ENCODE results near the gene SACM1L.

The SACM1L gene

DNA sequence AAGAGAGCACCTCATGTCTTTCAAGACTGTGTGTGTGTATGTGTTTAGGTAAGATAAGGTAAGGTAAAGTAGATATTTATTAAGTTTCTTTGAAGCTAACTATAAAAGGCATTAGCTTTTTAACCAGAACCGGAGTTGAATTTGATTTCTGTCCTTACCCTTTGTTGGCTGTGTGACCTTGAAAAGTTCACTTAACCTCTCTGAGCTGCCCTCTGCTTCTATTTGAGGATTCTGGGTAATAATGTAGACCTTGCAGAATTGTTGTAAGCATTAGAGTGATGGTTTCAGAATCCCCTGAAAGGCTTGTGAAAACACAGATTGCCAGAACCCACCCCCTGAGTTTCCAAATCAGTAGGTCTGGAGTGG is 21.6 kb upstream of the SACM1L start:
- WGBS, 2 experiments, result 86 to 100% methylated on average over 1 of the region's 1 CpG
- Histone ChIP-seq H3K4me3 (ENCODE audit: insufficient read depth, low read depth, low read length) (no peak overlapping the region), H3K9me3 (ENCODE audit: control insufficient read depth, low read length) (no peaks in the 10 kb centered on the region), H3K27ac (ENCODE audit: insufficient read depth, low read depth, low read length, poor library complexity, severe bottlenecking) (no peak overlapping the region), H3K36me3 (ENCODE audit: control insufficient read depth, insufficient read depth, low read length) (no peaks in the 10 kb centered on the region), H3K27me3 (ENCODE audit: control insufficient read depth, insufficient read depth, low read length, poor library complexity, severe bottlenecking) (no peaks in the 10 kb centered on the region), H3K4me1 (ENCODE audit: control insufficient read depth, insufficient read depth, low read length) (no peaks in the 10 kb centered on the region)

DNA sequence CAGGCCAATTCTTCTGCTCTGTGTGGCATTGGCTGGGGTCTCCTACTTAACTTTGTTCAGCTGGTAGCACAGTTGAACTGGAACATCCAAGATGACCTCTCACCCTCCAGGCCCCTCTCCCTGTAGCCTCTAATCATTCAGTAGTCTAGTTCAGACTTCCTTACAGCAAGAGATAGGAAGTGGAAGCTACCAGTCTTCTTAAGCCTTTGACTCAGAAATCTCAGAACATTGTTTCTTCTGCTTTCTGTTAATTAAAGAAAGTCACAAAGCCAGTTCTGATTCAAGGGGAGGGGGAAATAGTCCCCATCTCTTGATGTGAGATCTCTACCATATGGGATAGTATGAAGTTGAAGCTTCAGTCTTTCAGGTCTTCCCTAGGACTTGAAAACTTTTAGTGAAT is 18.8 kb upstream of the SACM1L start:
- H3K9me3 ChIP-seq (ENCODE audit: control insufficient read depth, low read length), result no peaks in the 10 kb centered on the region
- H3K27me3 ChIP-seq (ENCODE audit: control insufficient read depth, insufficient read depth, low read length, poor library complexity, severe bottlenecking), result no peaks in the 10 kb centered on the region
- H3K27ac ChIP-seq (ENCODE audit: insufficient read depth, low read depth, low read length, poor library complexity, severe bottlenecking), result no peak overlapping the region
- no peak overlapping the region for H3K4me3 ChIP-seq (ENCODE audit: insufficient read depth, low read depth, low read length)
- no peaks in the 10 kb centered on the region for H3K4me1 ChIP-seq (ENCODE audit: control insufficient read depth, insufficient read depth, low read length)
- H3K36me3 ChIP-seq (ENCODE audit: control insufficient read depth, insufficient read depth, low read length), result peaks cover 5% of the 10 kb centered on the region

DNA sequence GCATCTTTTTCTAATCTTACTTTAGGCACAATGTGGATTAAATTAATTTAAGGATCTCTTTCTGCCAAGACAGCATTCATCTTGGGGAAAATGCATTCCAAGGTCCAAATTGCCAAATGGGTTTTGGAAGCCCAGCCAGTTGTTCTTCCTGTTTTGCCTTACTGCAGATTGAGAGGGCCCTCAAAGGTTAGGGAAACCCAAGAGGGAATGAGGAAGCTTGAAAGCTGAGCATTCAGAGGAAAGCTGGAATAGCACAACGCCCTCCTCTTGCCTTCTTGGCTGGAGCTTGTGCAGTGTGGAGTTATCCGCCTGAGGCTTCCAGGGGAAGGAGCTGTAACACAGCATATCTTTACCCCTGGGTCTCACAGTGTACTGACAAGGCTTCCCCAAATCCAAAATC is 18.2 kb upstream of the SACM1L start:
- H3K9me3 ChIP-seq (ENCODE audit: control insufficient read depth, low read length), result no peaks in the 10 kb centered on the region
- H3K4me3 ChIP-seq (ENCODE audit: insufficient read depth, low read depth, low read length), result no peak overlapping the region
- 91 to 96% methylated on average over 2 of the region's 2 CpGs for WGBS, 2 experiments
- H3K36me3 ChIP-seq (ENCODE audit: control insufficient read depth, insufficient read depth, low read length), result peaks cover 5% of the 10 kb centered on the region
- H3K27ac ChIP-seq (ENCODE audit: insufficient read depth, low read depth, low read length, poor library complexity, severe bottlenecking), result no peak overlapping the region
- H3K27me3 ChIP-seq (ENCODE audit: control insufficient read depth, insufficient read depth, low read length, poor library complexity, severe bottlenecking), result no peaks in the 10 kb centered on the region
- H3K4me1 ChIP-seq (ENCODE audit: control insufficient read depth, insufficient read depth, low read length), result no peaks in the 10 kb centered on the region

DNA sequence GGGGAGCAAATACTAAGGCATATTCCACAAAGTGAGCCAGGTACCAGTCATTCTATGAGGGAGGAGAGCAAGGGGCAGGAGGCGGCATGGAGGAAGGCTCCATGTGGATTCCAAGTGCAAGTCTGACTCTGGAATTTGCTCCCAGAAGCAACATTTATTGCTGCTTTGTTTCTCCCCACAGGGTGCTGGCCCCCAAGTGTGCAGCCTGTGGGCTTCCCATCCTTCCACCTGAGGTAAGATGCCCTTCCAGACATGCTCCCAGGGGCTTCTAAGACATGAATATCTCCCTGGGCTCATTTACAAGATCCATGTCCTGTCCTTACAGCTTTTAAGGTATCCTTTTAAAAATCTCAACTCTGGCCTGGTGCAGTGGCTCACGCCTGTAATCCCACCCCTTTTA is 15.9 kb upstream of the SACM1L start:
- Histone ChIP-seq H3K4me3 (ENCODE audit: insufficient read depth, low read depth, low read length) (no peak overlapping the region), H3K4me1 (ENCODE audit: control insufficient read depth, insufficient read depth, low read length) (no peaks in the 10 kb centered on the region), H3K27ac (ENCODE audit: insufficient read depth, low read depth, low read length, poor library complexity, severe bottlenecking) (no peak overlapping the region), H3K9me3 (ENCODE audit: control insufficient read depth, low read length) (no peaks in the 10 kb centered on the region), H3K36me3 (ENCODE audit: control insufficient read depth, insufficient read depth, low read length) (peaks cover 5% of the 10 kb centered on the region), H3K27me3 (ENCODE audit: control insufficient read depth, insufficient read depth, low read length, poor library complexity, severe bottlenecking) (no peaks in the 10 kb centered on the region)
- 91 to 93% methylated on average over 2 of the region's 2 CpGs for WGBS, 2 experiments

DNA sequence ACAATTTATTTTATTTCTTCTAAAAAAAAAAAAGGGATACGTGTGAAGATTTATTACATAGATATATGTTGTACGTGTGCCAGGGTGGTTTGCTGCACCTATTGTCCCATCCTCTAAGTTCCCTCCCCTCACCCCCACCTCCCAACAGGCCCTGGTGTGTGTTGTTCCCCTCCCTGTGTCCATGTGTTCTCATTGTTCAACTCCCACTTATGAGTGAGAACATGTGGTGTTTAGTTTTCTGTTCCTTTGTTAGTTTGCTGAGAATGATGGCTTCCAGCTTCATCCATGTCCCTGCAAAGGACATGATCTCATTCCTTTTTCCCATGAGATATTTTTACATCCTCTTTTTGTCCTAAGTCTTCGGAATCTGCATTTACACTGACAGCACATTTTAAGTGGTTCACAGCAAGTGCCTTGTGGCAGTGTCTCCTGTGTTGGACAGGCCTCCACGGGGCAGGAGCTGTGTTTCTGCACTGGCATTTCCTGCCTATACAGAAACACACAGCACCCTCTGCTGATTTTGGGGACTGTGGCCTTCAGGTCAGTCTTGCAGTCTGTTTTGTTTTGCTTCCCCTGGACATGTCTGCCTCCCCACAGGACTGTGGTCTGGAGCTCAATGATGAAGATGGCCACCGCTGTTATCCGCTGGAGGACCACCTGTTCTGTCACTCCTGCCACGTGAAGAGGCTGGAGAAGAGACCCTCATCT is 12.7 kb upstream of the SACM1L start:
- H3K4me3 ChIP-seq (ENCODE audit: insufficient read depth, low read depth, low read length), result no peak overlapping the region
- no peaks in the 10 kb centered on the region for H3K4me1 ChIP-seq (ENCODE audit: control insufficient read depth, insufficient read depth, low read length)
- WGBS, 2 experiments, result 89% methylated on average over 5 to 6 of the region's 7 CpGs
- H3K9me3 ChIP-seq (ENCODE audit: control insufficient read depth, low read length), result no peaks in the 10 kb centered on the region
- peak overlapping the region; percentile 13 for H3K27ac ChIP-seq (ENCODE audit: insufficient read depth, low read depth, low read length, poor library complexity, severe bottlenecking)
- H3K36me3 ChIP-seq (ENCODE audit: control insufficient read depth, insufficient read depth, low read length), result peaks cover 5% of the 10 kb centered on the region
- no peaks in the 10 kb centered on the region for H3K27me3 ChIP-seq (ENCODE audit: control insufficient read depth, insufficient read depth, low read length, poor library complexity, severe bottlenecking)

DNA sequence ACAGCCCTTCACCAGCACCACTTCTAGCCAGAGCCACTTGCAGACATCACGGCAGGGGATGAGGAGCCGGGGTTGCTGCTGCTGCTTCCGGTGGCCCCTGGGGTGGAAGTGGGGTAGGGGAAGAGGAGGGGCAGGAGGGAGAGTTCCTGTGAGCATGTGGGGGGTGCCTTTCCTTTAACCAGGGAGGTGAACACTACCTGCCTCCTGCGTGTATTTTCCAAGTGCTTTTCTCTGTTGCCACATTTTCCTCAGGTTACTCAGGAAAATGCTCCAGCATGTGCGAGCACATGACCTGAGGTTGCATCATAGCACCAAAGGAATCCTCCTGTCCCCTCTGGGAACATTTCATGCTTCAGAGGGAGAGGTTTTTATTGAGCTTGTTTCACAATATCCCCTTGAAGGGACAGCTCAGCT is 12.2 kb upstream of the SACM1L start:
- peaks cover 5% of the 10 kb centered on the region for H3K36me3 ChIP-seq (ENCODE audit: control insufficient read depth, insufficient read depth, low read length)
- no peak overlapping the region for H3K4me3 ChIP-seq (ENCODE audit: insufficient read depth, low read depth, low read length)
- 80 to 82% methylated on average over 5 of the region's 5 CpGs for WGBS, 2 experiments
- H3K27me3 ChIP-seq (ENCODE audit: control insufficient read depth, insufficient read depth, low read length, poor library complexity, severe bottlenecking), result no peaks in the 10 kb centered on the region
- H3K4me1 ChIP-seq (ENCODE audit: control insufficient read depth, insufficient read depth, low read length), result no peaks in the 10 kb centered on the region
- H3K9me3 ChIP-seq (ENCODE audit: control insufficient read depth, low read length), result no peaks in the 10 kb centered on the region
- no peak overlapping the region for H3K27ac ChIP-seq (ENCODE audit: insufficient read depth, low read depth, low read length, poor library complexity, severe bottlenecking)

DNA sequence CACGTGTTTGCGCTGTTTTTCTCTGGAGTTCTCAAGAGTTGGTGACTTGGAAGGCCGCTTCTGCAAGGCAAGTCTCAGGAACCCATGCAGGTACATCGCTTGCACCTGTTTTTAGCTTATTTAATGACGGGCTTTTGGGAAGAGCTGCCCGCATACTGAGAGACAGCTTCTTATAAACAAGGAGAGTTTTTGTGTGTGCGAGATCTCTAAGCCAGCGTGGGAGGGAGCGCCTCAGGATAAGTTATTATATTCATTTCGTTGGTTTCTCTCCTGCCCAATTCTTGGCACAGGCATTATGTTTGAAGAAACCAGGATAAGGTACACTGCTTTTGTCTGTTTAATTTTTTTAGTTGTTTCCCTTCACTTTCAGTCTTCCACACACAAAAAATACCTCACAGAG is 11.4 kb upstream of the SACM1L start:
- peaks cover 5% of the 10 kb centered on the region for H3K36me3 ChIP-seq (ENCODE audit: control insufficient read depth, insufficient read depth, low read length)
- H3K27ac ChIP-seq (ENCODE audit: insufficient read depth, low read depth, low read length, poor library complexity, severe bottlenecking), result no peak overlapping the region
- WGBS, 2 experiments, result 96% methylated on average over 10 of the region's 10 CpGs
- no peaks in the 10 kb centered on the region for H3K27me3 ChIP-seq (ENCODE audit: control insufficient read depth, insufficient read depth, low read length, poor library complexity, severe bottlenecking)
- no peak overlapping the region for H3K4me3 ChIP-seq (ENCODE audit: insufficient read depth, low read depth, low read length)
- no peaks in the 10 kb centered on the region for H3K9me3 ChIP-seq (ENCODE audit: control insufficient read depth, low read length)
- H3K4me1 ChIP-seq (ENCODE audit: control insufficient read depth, insufficient read depth, low read length), result no peaks in the 10 kb centered on the region

DNA sequence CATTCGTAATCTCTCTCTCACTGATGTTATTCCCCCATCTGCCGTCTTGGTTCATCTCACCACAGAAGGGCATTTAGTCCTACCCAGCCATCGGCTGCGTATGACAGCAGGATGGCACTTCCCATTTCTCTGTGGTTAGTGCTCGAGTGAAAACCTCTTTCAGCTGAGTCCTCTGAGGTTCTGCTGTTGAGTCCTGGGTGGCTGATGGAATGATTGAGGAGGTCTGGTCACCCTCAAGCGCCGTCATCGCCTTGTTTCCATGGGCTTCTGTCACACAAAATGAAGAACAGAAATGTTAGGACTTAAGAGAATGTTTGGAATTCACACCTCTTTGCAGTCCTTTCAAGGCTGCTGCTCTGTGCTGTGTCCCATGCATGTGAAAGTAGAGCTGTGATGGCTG is 9.4 kb upstream of the SACM1L start:
- H3K27me3 ChIP-seq (ENCODE audit: control insufficient read depth, insufficient read depth, low read length, poor library complexity, severe bottlenecking), result no peaks in the 10 kb centered on the region
- H3K36me3 ChIP-seq (ENCODE audit: control insufficient read depth, insufficient read depth, low read length), result no peaks in the 10 kb centered on the region
- no peaks in the 10 kb centered on the region for H3K9me3 ChIP-seq (ENCODE audit: control insufficient read depth, low read length)
- H3K4me3 ChIP-seq (ENCODE audit: insufficient read depth, low read depth, low read length), result no peak overlapping the region
- no peak overlapping the region for H3K27ac ChIP-seq (ENCODE audit: insufficient read depth, low read depth, low read length, poor library complexity, severe bottlenecking)
- no peaks in the 10 kb centered on the region for H3K4me1 ChIP-seq (ENCODE audit: control insufficient read depth, insufficient read depth, low read length)
- WGBS, 2 experiments, result 87 to 92% methylated on average over 8 of the region's 8 CpGs

DNA sequence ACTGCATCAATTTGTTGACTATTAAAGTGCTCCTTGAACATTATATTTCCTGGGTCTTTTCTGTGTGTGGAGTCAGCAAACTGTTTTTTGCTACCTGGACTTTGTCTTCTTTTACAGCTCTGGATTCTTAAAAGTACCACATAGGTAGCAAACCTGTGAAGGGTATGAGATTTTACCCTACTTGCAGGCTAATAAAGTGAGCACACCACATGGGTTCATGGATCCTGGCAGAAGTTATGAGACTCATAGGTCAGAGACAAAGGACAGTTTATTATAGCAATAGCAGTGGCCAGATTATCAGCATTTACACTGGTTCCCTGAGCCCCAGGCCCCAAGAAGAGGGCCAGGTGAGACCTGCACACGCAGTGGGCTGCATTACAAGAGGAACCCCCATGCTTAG is 8.0 kb upstream of the SACM1L start:
- WGBS, 2 experiments, result 94 to 97% methylated on average over 1 of the region's 1 CpG
- Histone ChIP-seq H3K9me3 (ENCODE audit: control insufficient read depth, low read length) (no peaks in the 10 kb centered on the region), H3K4me1 (ENCODE audit: control insufficient read depth, insufficient read depth, low read length) (no peaks in the 10 kb centered on the region), H3K27me3 (ENCODE audit: control insufficient read depth, insufficient read depth, low read length, poor library complexity, severe bottlenecking) (no peaks in the 10 kb centered on the region), H3K36me3 (ENCODE audit: control insufficient read depth, insufficient read depth, low read length) (no peaks in the 10 kb centered on the region), H3K4me3 (ENCODE audit: insufficient read depth, low read depth, low read length) (no peak overlapping the region), H3K27ac (ENCODE audit: insufficient read depth, low read depth, low read length, poor library complexity, severe bottlenecking) (no peak overlapping the region)

DNA sequence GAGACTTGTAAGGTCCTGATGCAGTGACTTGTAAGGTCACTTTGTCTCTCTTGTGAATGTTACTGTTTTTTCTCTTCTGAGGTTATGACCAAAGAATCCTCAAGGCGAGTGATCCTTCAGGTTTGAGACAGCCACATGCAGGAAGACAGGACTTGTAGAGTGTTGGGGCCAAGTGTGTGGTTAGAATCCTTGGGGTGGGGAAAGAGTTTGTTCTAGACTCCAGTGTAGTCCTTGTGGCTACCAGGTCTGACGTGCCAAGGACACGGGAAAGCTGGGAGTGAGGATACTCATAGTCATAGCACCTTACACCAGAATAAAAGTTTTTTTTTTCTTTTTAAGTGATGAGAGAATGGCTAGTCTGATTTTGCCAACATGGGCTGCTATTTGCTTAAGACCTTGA is 7.3 kb upstream of the SACM1L start:
- Histone ChIP-seq H3K9me3 (ENCODE audit: control insufficient read depth, low read length) (no peaks in the 10 kb centered on the region), H3K27me3 (ENCODE audit: control insufficient read depth, insufficient read depth, low read length, poor library complexity, severe bottlenecking) (no peaks in the 10 kb centered on the region), H3K4me1 (ENCODE audit: control insufficient read depth, insufficient read depth, low read length) (no peaks in the 10 kb centered on the region), H3K27ac (ENCODE audit: insufficient read depth, low read depth, low read length, poor library complexity, severe bottlenecking) (no peak overlapping the region), H3K4me3 (ENCODE audit: insufficient read depth, low read depth, low read length) (no peak overlapping the region), H3K36me3 (ENCODE audit: control insufficient read depth, insufficient read depth, low read length) (no peaks in the 10 kb centered on the region)
- 93 to 98% methylated on average over 2 to 3 of the region's 3 CpGs for WGBS, 2 experiments

DNA sequence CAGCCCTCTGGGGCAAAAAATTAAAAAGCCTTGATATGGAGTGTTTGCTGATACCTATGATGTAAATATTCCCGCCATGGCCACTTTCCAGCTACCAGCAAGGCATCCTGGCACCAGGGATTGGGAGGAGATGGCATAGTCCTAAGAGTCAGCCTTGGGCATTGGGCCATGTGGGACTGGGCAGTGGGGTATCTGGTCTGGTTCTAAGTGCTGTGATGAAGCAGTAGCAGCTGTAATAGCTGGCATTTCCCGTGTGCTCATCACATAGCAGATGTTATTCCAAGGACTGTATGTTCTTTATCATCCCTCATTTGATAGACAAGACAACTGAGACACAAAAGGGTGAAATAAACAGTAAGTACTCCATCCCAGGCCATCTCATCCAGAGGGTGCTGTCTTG is 6.9 kb upstream of the SACM1L start:
- no peak overlapping the region for H3K27ac ChIP-seq (ENCODE audit: insufficient read depth, low read depth, low read length, poor library complexity, severe bottlenecking)
- H3K36me3 ChIP-seq (ENCODE audit: control insufficient read depth, insufficient read depth, low read length), result no peaks in the 10 kb centered on the region
- no peaks in the 10 kb centered on the region for H3K4me1 ChIP-seq (ENCODE audit: control insufficient read depth, insufficient read depth, low read length)
- H3K4me3 ChIP-seq (ENCODE audit: insufficient read depth, low read depth, low read length), result no peak overlapping the region
- WGBS, 2 experiments, result 94% methylated on average over 2 of the region's 2 CpGs
- H3K27me3 ChIP-seq (ENCODE audit: control insufficient read depth, insufficient read depth, low read length, poor library complexity, severe bottlenecking), result no peaks in the 10 kb centered on the region
- no peaks in the 10 kb centered on the region for H3K9me3 ChIP-seq (ENCODE audit: control insufficient read depth, low read length)
